LNCAP (cell line): ENCODE data around the gene EFNA5.

Source experiments
- CTCF ChIP-seq: fragments of 450-650 bp; IDR thresholded peaks from 2 replicates; pipeline ENCODE4 v1.5.1; 2017; ENCODE audit warnings: mild to moderate bottlenecking

The EFNA5 gene

GRCh38 chr5:107538805-107539445 lies 131.8 kb downstream of the EFNA5 start:
- TF ChIP-seq CTCF, result no peak

GRCh38 chr5:107538331-107538730 lies 132.4 kb downstream of the EFNA5 start:
- no peak for TF ChIP-seq CTCF

- no peak for TF ChIP-seq CTCF
Measured at GRCh38 chr5:107535849-107536248, 134.9 kb downstream of the EFNA5 start.

- no peak for TF ChIP-seq CTCF
Measured at GRCh38 chr5:107533910-107534876, 136.5 kb downstream of the EFNA5 start.

- TF ChIP-seq CTCF, result no peak
Measured at GRCh38 chr5:107532916-107533315, 137.8 kb downstream of the EFNA5 start.

GRCh38 chr5:107532169-107532878 lies 138.4 kb downstream of the EFNA5 start:
- TF ChIP-seq CTCF, result no peak

- no peak for TF ChIP-seq CTCF
Measured at GRCh38 chr5:107531308-107531707, 139.4 kb downstream of the EFNA5 start.
